Mammary epithelial cell (primary cell): ENCODE results near the gene DNAJB5.

ENCODE experiments used
- CTCF ChIP-seq, 2 donors: IDR thresholded peaks in 1 of 2; conservative IDR thresholded peaks in 1 of 2; 2 replicates each; pipeline ENCODE4 v1.5.1; 2011 to 2012; ENCODE audit warnings: inconsistent platforms in 2 of 2, low read length in 2 of 2, mild to moderate bottlenecking in 2 of 2, control low read depth in 1 of 2, low read depth in 1 of 2; ENCODE audit not compliant: insufficient read depth in 1 of 2; ENCODE audit errors: extremely low read depth in 1 of 2
- EZH2 ChIP-seq: IDR thresholded peaks from 2 replicates; pipeline ENCODE4 v1.6.1; 2012; ENCODE audit warnings: low read length, inconsistent platforms, borderline replicate concordance

DNA sequence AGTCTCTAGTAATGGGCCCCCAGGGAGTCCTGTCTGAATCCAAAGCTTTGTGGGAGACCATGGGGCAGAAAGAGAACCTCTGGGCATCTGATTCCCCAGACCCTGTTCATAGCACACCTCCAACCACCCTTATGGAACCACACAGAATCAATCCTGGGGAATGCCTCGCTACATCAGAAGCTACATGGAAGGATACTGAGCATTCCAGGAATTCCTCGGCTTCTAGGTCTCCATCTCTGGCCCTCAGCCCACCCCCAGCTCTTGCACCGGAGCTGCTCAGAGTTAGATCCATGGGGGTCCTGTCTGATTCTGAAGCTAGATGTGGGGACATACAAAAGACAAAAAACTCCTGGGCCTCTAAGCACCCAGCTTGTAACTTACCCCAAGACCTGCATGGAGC lies 54.5 kb downstream of the DNAJB5 start:
- TF ChIP-seq CTCF (conservative IDR thresholded peaks at IDR 0.05 in 1 of 2, IDR thresholded peaks at IDR 0.05 in 1 of 2; ENCODE audit: extremely low read depth in 1 of 2, insufficient read depth in 1 of 2, low read depth in 1 of 2, low read length in 2 of 2) (no peak), EZH2 (no peak)
